Ammon's horn (tissue), 1 donor: ENCODE measurements around the gene EFCAB8.
"Not testable (repeated sequence)": the region's sequence is repeated elsewhere in the genome, so short reads cannot be mapped to it uniquely, and the experiment has no call there.

ENCODE experiments used
- DNase-seq: peaks from one replicate; pipeline ENCODE4 v3.0.0-alpha.2; 2016; ENCODE audit warnings: low spot score

Gene EFCAB8

GRCh38 chr20:32842688-32843524 lies 15.8 kb upstream of the EFCAB8 start:
- DNase-seq: no peak

DNA sequence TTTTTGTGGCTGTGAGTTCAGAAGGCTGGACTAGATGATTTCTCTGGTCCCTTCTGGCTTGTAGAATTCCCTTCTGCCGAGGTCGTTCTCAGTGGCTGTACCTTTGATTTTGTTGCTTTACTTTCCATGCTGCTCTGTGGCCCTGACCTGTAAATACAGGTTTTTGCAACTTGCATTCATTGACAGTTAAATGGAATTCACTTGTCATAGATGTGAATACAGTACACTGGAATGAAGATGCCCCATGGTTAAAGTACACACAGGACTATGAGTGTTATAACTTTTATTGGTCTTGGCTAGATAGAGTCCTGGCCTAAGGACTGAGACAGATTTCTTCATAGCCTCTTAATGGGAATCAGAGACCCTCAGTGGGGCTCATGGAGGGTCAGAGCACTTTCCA lies 12.9 kb upstream of the EFCAB8 start:
- DNase-seq: no peak

GRCh38 chr20:32846852-32847251 lies 11.9 kb upstream of the EFCAB8 start:
- no peak for DNase-seq

DNA sequence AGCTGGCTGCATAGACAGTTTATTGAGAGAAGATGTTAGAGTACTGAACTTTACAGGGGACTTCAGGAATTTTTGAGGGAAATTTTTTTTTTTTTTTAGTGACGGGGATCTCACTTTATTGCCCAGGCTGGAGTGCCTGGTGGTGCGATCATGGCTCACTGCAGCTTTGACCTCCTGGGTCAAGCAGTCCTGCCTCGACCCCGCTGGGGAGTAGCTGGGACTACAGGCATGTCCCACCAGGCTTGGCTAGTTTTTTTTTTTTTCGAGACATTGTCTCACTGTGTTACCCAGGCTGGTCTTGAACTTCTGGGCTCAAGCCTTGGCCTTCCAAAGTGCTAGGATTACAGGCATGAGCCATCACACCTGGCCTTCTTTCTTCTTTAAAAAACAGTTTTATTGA lies 10.8 kb upstream of the EFCAB8 start:
- no peak for DNase-seq

DNA sequence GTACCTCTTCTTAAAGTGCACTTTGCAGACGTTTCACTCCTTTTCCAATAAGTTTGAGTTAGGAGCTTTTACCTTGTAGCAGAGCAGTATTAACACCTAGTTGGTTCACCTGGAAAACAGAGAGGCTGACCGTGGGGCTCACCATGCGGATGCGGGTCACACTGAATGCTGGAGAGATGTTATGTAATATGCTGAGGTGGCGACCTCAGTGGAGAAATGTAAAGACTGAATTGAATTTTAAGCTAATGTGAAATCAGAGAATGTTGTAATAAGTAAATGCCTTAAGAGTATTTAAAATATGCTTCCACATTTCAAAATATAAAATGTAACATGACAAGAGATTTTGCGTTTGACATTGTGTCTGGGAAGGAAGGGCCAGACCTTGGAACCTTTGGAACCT lies 9.9 kb upstream of the EFCAB8 start:
- DNase-seq: no peak

- DNase-seq: no peak
Measured at GRCh38 chr20:32849577-32849976, 9.1 kb upstream of the EFCAB8 start.

DNA sequence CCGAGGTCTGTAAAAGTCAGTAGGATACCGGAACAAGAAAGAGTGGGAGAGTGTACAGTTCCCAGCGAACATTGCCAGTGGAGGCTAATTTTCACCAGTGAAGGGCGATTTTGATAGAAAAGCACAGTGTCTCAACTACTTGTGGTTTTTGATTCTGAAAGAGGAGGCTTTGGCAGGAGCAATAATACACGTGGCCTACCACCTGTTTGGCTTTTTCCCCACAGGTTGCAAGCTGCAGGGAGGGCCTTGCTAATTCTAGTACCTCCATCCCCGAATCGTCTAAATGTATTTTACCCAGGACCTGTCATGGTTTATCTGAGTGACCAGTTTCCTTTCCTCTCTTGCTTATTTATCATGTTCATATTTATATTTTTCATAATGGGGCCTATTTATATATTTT lies 3.3 kb upstream of the EFCAB8 start:
- no peak for DNase-seq

GRCh38 chr20:32858189-32858588 lies 534 bp upstream of the EFCAB8 start:
- no peak for DNase-seq

DNA sequence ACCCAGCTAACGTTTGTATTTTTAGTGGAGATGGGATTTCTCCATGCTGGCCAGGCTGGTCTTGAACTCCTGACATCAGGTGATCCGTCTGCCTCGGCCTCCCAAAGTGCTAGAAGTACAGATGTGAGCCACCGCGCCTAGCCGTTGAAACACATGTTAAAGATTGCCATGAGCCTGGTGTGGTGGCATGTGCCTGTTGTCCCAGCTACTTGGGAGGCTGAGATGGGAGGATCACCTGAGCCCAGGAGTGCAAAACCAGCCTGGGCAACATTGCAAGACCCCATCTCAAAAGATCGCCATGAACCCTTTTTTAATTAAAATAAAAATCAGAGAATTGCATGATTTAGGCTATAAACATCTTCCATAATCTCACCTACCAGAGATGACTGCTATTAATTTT lies 2.7 kb downstream of the EFCAB8 start:
- DNase-seq: no peak

DNA sequence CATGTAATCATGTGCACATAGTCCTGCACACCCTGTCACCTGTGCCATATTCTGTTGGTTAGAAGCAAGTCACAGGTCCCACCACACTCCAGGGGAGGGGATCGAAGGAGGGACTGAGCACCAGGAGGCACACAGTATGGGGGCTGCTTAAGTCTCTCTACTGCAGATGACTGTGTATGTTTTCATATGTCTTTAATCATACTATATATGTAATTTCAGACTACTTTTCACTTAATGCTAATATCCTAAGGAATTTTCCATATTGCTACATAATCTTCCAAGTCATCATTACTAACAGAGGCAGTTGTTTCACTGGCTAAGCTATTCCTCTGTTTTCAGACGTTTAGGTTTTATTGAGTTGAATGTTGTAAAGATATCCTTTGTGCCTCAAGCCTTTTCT lies 10.8 kb downstream of the EFCAB8 start:
- no peak for DNase-seq

DNA sequence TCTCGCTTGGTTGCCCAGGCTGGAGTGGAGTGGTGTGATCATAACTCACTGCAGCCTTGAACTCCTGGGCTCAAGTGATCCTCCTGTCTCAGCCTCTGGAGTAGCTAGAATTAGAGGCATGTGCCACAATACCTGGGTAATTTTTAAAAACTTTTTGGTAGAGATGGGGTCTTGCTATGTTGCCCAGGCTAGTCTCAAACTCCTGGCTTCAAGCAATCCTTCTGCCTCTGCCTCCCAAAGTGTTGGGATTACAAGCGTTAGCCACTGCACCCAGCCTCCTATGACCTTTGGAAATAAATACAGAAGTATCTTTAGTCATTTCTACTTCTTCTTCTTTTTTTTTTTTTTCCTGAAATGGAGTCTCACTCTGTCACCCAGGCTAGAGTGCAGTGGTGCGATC lies 11.8 kb downstream of the EFCAB8 start:
- not testable (repeated sequence) for DNase-seq

DNA sequence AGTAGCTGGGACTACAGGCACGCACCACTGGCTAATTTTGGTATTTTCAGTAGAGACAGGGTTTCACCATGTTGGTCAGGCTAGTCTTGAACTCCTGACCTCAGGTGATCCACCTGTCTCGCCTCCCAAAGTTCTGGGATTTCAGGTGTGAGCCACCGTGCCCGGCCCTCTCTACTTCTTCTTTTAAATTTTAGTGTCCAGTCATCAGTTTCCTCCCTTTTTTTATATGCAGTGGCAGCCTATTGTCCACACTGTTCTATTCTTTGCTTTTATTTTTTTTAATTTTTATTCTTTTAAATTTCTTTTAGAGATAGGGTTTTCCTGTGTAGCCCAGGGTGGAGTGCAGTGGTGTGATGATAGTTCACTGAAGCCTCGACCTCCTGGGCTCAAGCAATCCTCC lies 12.3 kb downstream of the EFCAB8 start:
- DNase-seq: no peak

GRCh38 chr20:32871627-32872160 lies 13.0 kb downstream of the EFCAB8 start:
- DNase-seq: peak; percentile 25

- DNase-seq: no peak
Measured at GRCh38 chr20:32872266-32872665, 13.5 kb downstream of the EFCAB8 start.

- no peak for DNase-seq
Measured at GRCh38 chr20:32875673-32876072, 16.9 kb downstream of the EFCAB8 start.

DNA sequence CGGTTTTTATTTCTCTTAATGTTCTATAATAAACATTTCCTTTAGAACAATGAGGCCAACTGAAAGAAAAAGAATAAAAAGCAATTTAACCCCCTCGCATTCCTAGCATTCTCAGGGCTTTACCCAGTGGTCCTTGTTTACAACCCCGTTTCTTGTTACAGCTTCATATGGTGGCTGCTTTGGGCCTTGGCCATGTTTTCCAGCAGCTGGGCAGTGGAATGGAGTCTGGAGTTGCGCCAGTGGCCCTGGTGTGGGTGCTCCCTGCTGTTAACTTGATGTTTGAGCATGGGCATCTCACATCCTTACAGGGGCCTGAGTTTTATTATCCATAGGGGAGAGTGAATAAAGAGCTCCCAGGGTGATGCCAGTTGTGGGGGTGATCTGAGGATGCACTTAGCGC lies 18.8 kb downstream of the EFCAB8 start:
- DNase-seq: no peak

DNA sequence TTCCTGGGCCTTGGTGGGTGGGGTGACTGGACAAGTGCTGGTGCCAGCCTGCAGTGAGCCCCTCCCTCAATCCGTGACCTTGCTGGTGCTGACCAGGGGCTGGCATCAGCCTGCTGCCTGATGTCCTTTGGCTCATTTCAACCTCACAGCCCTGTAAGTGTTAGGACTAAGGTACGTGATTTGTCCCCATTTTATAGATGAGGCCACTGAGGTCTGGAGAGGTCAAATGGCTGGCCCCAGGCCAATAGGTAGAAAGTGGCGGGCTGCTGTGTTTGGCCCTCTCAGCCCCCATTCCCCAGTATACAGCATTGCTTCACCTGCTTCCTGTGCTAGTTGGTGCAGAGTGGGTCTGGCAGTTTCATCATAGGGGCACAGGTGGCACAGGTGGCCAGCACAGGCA lies 20.1 kb downstream of the EFCAB8 start:
- DNase-seq: no peak

DNA sequence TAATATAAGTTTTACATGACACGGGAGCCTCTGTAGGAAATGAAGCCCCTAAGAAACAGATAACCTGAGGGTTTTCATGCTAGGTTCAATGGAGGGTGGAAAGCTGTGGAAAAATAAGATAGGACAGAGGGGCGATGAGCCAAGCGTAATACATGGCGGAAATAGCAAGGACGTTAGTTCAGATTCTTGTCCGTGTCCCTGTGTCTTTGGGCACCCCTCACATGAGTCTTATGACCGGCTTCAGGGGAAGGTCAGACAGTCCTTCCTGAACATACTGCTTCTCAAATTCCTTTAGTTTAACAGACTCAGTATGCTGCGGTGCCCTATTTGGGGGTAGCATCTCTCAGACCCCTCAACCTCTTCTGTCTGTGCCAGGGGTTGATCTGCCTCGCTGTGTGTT lies 20.8 kb downstream of the EFCAB8 start:
- no peak for DNase-seq

DNA sequence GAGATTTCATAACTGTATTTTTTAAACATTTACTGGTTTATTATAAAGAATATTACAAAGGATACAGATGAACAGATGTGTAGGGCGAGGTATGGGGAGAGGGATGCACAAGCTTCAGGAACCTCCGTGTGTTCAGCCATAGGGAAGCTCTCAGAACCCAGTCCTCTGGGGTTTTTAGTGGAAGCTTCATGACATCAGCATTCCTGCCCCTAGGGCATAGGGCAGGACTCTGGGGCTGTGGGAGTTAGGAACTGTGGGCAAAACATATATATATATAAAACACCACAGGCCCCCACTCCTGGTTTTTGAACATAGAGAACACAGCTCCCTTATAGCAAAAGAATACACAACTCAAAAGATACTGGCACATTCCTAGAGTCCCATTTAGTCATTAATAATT lies 21.9 kb downstream of the EFCAB8 start:
- no peak for DNase-seq

GRCh38 chr20:32883081-32883480 lies 24.4 kb downstream of the EFCAB8 start:
- no peak for DNase-seq

GRCh38 chr20:32885185-32885584 lies 26.5 kb downstream of the EFCAB8 start:
- no peak for DNase-seq

- no peak for DNase-seq
Measured at GRCh38 chr20:32885952-32886351, 27.2 kb downstream of the EFCAB8 start.

GRCh38 chr20:32886652-32887051 lies 27.9 kb downstream of the EFCAB8 start:
- no peak for DNase-seq

DNA sequence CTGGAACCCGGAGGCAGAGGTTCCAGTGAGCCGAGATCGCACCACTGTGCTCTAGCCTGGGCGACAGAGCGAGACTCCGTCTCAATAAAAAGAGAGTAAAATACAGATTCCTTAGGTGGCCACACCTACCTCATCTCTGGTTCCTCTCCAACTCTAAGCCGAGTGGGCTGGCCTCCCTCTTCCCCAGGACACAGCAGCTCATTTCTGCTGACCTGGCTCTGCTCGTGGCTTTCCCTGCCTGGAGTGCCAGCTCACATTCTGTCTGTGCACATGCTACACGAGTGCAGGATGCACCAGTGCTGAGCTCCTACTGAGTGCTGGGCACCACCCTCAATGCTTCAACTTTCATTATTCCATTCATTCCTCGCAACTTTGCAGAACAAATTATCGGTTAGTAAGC lies 28.8 kb downstream of the EFCAB8 start:
- DNase-seq: no peak
